ENCODE measurements around the gene KIF26A.

Gene KIF26A

DNA sequence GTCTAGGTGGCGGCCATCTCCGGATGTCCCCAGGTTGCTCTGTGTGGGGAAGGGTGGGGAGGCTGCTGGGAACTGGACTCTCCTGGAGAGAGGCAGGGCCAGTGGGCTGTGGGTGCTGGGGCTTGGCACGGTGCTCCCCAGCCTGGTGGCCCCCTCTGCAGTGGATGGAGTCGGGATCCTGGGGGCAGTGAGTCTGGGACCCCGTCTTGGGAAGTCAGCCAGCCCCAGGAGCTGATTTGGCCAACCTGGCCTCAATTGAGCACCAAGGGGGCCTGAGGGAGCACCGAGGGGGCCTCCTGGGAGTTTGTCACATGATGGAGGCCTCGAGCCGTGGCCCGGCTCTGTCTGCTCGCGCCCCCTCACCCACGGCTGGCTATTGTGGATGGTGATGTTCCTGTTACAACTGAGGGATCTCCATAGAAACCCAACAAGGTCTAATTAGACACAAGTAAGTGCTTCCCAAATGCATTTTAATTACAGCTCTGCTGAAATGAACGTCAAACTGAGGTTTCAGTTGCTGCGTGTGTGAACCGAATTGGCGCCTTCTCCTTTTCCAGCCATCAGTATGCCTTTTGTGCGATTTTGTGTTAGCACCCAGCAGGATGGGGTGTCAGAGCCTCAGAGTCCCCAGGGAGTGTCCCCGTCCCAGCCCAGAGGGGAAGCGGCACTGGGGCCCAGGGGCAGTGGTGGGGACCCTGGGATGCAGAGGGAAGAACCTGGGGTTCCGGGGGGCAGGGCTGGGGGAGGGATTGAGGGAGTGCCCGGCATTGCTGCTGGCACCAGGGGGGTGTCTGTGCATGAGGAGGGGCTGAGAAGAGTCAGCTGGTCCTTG, 71.8 kb downstream of the KIF26A start:
- Histone ChIP-seq H3K4me3 (ENCODE audit: insufficient read depth, low read length, poor library complexity, severe bottlenecking) (no peak overlapping the region), H3K36me3 (ENCODE audit: low read length) (no peaks in the 10 kb centered on the region), H3F3A (ENCODE audit: insufficient read depth) (no peaks in the 10 kb centered on the region), H2AFZ (ENCODE audit: low read depth, low read length, severe bottlenecking) (no peak overlapping the region), H4K20me1 (ENCODE audit: low read depth, low read length) (no peaks in the 10 kb centered on the region), H3K79me2 (ENCODE audit: insufficient read depth, low read length) (no peaks in the 10 kb centered on the region), H3K9me2 (replicated peaks; ENCODE audit: insufficient read depth, low read length) (no peaks in the 10 kb centered on the region), H3K9ac (ENCODE audit: low read length) (no peak overlapping the region), H3K4me2 (ENCODE audit: low read depth, low read length, poor library complexity, severe bottlenecking) (no peak overlapping the region), H3K27me3 (ENCODE audit: low read length) (no peaks in the 10 kb centered on the region), H3K27ac (ENCODE audit: low read depth, low read length) (no peak overlapping the region), H3K9me3 (ENCODE audit: insufficient read depth, low read length) (no peaks in the 10 kb centered on the region)
- no peak for TF ChIP-seq CTCF (IDR thresholded peaks at IDR 0.05; ENCODE audit: insufficient read depth, low read length, poor library complexity, severe bottlenecking)
- TF ChIP-seq EZH2phosphoT487 (conservative IDR thresholded peaks at IDR 0.05; ENCODE audit: low read length) = no peak

GRCh38 chr14:104210817-104211195, 72.4 kb downstream of the KIF26A start:
- H3K9me3 ChIP-seq (ENCODE audit: insufficient read depth, low read length) = no peaks in the 10 kb centered on the region
- H3K27ac ChIP-seq (ENCODE audit: low read depth, low read length) = no peak overlapping the region
- no peak overlapping the region for H3K9ac ChIP-seq (ENCODE audit: low read length)
- no peaks in the 10 kb centered on the region for H3K9me2 ChIP-seq (replicated peaks; ENCODE audit: insufficient read depth, low read length)
- TF ChIP-seq EZH2phosphoT487 (conservative IDR thresholded peaks at IDR 0.05; ENCODE audit: low read length) = no peak
- TF ChIP-seq CTCF (IDR thresholded peaks at IDR 0.05; ENCODE audit: insufficient read depth, low read length, poor library complexity, severe bottlenecking) = no peak
- no peak overlapping the region for H3K4me3 ChIP-seq (ENCODE audit: insufficient read depth, low read length, poor library complexity, severe bottlenecking)
- no peaks in the 10 kb centered on the region for H3K79me2 ChIP-seq (ENCODE audit: insufficient read depth, low read length)
- H3K27me3 ChIP-seq (ENCODE audit: low read length) = no peaks in the 10 kb centered on the region
- H4K20me1 ChIP-seq (ENCODE audit: low read depth, low read length) = no peaks in the 10 kb centered on the region
- H3K36me3 ChIP-seq (ENCODE audit: low read length) = no peaks in the 10 kb centered on the region
- no peak overlapping the region for H3K4me2 ChIP-seq (ENCODE audit: low read depth, low read length, poor library complexity, severe bottlenecking)
- H2AFZ ChIP-seq (ENCODE audit: low read depth, low read length, severe bottlenecking) = no peak overlapping the region
- H3F3A ChIP-seq (ENCODE audit: insufficient read depth) = no peaks in the 10 kb centered on the region

GRCh38 chr14:104211215-104211614, 72.8 kb downstream of the KIF26A start:
- Histone ChIP-seq H4K20me1 (ENCODE audit: low read depth, low read length) (no peaks in the 10 kb centered on the region), H3K9me3 (ENCODE audit: insufficient read depth, low read length) (no peaks in the 10 kb centered on the region), H3F3A (ENCODE audit: insufficient read depth) (no peaks in the 10 kb centered on the region), H3K9me2 (replicated peaks; ENCODE audit: insufficient read depth, low read length) (no peaks in the 10 kb centered on the region), H3K27ac (ENCODE audit: low read depth, low read length) (no peak overlapping the region), H3K36me3 (ENCODE audit: low read length) (no peaks in the 10 kb centered on the region), H3K27me3 (ENCODE audit: low read length) (no peaks in the 10 kb centered on the region), H3K4me2 (ENCODE audit: low read depth, low read length, poor library complexity, severe bottlenecking) (no peak overlapping the region), H2AFZ (ENCODE audit: low read depth, low read length, severe bottlenecking) (no peak overlapping the region), H3K79me2 (ENCODE audit: insufficient read depth, low read length) (no peaks in the 10 kb centered on the region), H3K4me3 (ENCODE audit: insufficient read depth, low read length, poor library complexity, severe bottlenecking) (no peak overlapping the region), H3K9ac (ENCODE audit: low read length) (no peak overlapping the region)
- TF ChIP-seq EZH2phosphoT487 (conservative IDR thresholded peaks at IDR 0.05; ENCODE audit: low read length) = no peak
- no peak for TF ChIP-seq CTCF (IDR thresholded peaks at IDR 0.05; ENCODE audit: insufficient read depth, low read length, poor library complexity, severe bottlenecking)
